Ishikawa (cell line): Measurements from ENCODE around the gene CCSER2.

Experiments
- CREB1 ChIP-seq: IDR thresholded peaks from 2 replicates; pipeline ENCODE4 v1.6.1; 2012; ENCODE audit warnings: low read depth
- EGR1 ChIP-seq: IDR thresholded peaks from 2 replicates; pipeline ENCODE4 v1.6.1; 2012
- EP300 ChIP-seq: IDR thresholded peaks from 2 replicates; pipeline ENCODE4 v1.6.1; 2012; ENCODE audit warnings: borderline replicate concordance
- FOXM1 ChIP-seq: IDR thresholded peaks from 2 replicates; pipeline ENCODE4 v1.6.1; 2012; ENCODE audit warnings: low read depth, borderline replicate concordance
- NFIC ChIP-seq: IDR thresholded peaks from 2 replicates; pipeline ENCODE4 v1.6.1; 2012
- RAD21 ChIP-seq: IDR thresholded peaks from 2 replicates; pipeline ENCODE4 v1.6.1; 2012; ENCODE audit warnings: low read depth
- TAF1 ChIP-seq: IDR thresholded peaks from 2 replicates; pipeline ENCODE4 v1.6.1; 2012; ENCODE audit warnings: low read depth, mild to moderate bottlenecking
- TCF12 ChIP-seq: IDR thresholded peaks from 2 replicates; pipeline ENCODE4 v1.6.1; 2012; ENCODE audit warnings: low read depth
- TEAD4 ChIP-seq: IDR thresholded peaks from 2 replicates; pipeline ENCODE4 v1.6.1; 2012
- YY1 ChIP-seq: IDR thresholded peaks from 2 replicates; pipeline ENCODE4 v1.6.1; 2012; ENCODE audit warnings: low read depth
- TF ChIP-seq, protein P1 (sequence below): IDR thresholded peaks from 2 replicates; pipeline ENCODE4 v1.6.1; 2012; ENCODE audit warnings: low read depth, mild to moderate bottlenecking

CCSER2 gene

DNA sequence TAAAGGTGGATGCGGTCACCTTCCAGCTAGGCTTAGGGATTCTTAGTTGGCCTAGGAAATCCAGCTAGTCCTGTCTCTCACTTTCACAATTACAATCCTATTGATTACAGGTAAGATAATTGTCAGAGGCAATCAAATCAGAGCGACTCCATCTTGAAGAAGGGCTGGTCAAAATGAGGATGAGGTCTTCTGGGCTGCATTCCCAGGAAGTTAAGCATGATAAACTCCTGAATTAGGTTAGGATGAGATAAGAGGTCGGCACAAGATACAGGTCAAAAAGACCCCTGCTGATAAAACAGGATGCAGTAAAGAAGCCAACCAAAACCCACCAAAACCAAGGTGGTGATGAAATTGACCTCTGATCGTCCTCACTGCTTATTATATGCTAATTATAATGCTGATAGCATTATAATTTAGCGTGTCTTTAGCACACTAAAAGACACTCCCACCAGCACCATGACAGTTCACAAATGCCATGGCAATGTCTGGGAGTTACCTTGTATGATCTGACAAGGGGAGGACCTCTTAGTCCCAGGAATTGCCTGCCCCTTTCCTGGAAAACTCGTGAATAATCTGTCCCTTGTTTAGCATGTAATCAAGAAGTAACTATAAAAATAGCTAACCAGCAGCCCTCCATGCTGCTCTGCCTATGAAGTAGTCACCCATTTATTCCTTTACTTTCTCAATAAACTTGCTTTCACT lies 237.6 kb downstream of the CCSER2 start:
- TF ChIP-seq EGR1 (no peak), RAD21 (no peak), FOXM1 (no peak), NFIC (no peak), TAF1 (no peak), YY1 (no peak)

DNA sequence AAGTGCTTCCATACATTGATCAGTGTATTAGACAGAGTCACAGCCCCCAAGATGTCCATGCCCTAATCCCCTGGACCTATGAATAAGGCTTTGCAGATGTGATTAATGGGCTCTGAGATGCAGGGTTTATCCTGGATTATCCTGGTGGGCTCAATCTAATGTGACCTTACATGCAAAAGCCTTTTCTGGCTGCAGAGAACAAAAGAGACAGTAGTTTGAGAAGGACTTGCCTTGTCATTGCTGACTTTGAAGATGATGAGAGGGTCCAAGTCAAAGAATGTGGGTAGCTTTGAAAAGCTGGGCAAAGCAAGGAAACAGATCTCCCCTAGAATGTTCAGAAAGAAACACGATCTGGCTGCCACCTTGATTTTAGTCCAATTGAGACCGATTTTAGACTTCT lies 238.7 kb downstream of the CCSER2 start:
- TF ChIP-seq TCF12 (no peak), FOXM1 (no peak), TEAD4 (no peak), YY1 (no peak), EP300 (no peak), CREB1 (no peak)
- TF ChIP-seq, protein P1, sequence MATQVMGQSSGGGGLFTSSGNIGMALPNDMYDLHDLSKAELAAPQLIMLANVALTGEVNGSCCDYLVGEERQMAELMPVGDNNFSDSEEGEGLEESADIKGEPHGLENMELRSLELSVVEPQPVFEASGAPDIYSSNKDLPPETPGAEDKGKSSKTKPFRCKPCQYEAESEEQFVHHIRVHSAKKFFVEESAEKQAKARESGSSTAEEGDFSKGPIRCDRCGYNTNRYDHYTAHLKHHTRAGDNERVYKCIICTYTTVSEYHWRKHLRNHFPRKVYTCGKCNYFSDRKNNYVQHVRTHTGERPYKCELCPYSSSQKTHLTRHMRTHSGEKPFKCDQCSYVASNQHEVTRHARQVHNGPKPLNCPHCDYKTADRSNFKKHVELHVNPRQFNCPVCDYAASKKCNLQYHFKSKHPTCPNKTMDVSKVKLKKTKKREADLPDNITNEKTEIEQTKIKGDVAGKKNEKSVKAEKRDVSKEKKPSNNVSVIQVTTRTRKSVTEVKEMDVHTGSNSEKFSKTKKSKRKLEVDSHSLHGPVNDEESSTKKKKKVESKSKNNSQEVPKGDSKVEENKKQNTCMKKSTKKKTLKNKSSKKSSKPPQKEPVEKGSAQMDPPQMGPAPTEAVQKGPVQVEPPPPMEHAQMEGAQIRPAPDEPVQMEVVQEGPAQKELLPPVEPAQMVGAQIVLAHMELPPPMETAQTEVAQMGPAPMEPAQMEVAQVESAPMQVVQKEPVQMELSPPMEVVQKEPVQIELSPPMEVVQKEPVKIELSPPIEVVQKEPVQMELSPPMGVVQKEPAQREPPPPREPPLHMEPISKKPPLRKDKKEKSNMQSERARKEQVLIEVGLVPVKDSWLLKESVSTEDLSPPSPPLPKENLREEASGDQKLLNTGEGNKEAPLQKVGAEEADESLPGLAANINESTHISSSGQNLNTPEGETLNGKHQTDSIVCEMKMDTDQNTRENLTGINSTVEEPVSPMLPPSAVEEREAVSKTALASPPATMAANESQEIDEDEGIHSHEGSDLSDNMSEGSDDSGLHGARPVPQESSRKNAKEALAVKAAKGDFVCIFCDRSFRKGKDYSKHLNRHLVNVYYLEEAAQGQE, result no peak
